Glutamatergic neuron (in vitro differentiated cells): ENCODE data around the gene EPHB6. TPM values are rescaled to one million over a fixed set of nuclear protein-coding genes. Genes with fewer than 3 reads are reported as not detected.

ENCODE experiments used
- DNase-seq: peaks from one replicate; pipeline ENCODE4 v3.0.0; 2022
- H3K27ac Mint-ChIP-seq: one replicate; pipeline ENCODE4 v1.8.0; 2020; ENCODE audit warnings: mild to moderate bottlenecking, mixed read lengths, inconsistent platforms; ENCODE audit not compliant: unreplicated experiment
- H3K27me3 Mint-ChIP-seq: one replicate; pipeline ENCODE4 v1.8.0; 2020; ENCODE audit warnings: mild to moderate bottlenecking, moderate library complexity, mixed read lengths, inconsistent platforms; ENCODE audit not compliant: unreplicated experiment
- H3K36me3 Mint-ChIP-seq: one replicate; pipeline ENCODE4 v1.8.0; 2020; ENCODE audit warnings: mild to moderate bottlenecking, mixed read lengths, inconsistent platforms; ENCODE audit not compliant: unreplicated experiment
- H3K4me1 Mint-ChIP-seq: one replicate; pipeline ENCODE4 v1.8.0; 2020; ENCODE audit warnings: mild to moderate bottlenecking, low read depth, mixed read lengths, inconsistent platforms; ENCODE audit not compliant: unreplicated experiment
- H3K4me3 Mint-ChIP-seq: one replicate; pipeline ENCODE4 v1.8.0; 2020; ENCODE audit warnings: mild to moderate bottlenecking, mixed read lengths, inconsistent platforms; ENCODE audit not compliant: unreplicated experiment
- H3K9me3 Mint-ChIP-seq: one replicate; pipeline ENCODE4 v1.8.0; 2020; ENCODE audit warnings: mild to moderate bottlenecking, moderate library complexity, mixed read lengths, inconsistent platforms; ENCODE audit not compliant: unreplicated experiment
- CTCF ChIP-seq: fragments of 200-600 bp; sonication (generic); IDR thresholded peaks from one replicate; pipeline ENCODE4 v1.5.0; 2021; ENCODE audit not compliant: partially characterized antibody, unreplicated experiment
- total RNA-seq: library from RNA; stranded (reverse); fragmentation: NEBNext Ultra II Directional; extraction: Animal tissue kit (Norgen Biotek cat#: 25700); gene quantifications from one replicate; pipeline ENCODE4 v1.2.1, GENCODE V29; 2021; ENCODE audit not compliant: unreplicated experiment

The EPHB6 gene
- total RNA-seq, 1 donor from 2014 or later: 21.4 TPM

GRCh38 chr7:142812437-142813215 lies 42.2 kb upstream of the EPHB6 start:
- peaks cover 23% of the 10 kb centered on the region for H3K4me1 Mint-ChIP-seq
- H3K4me3 Mint-ChIP-seq: no peak overlapping the region
- peaks cover 2% of the 10 kb centered on the region for H3K9me3 Mint-ChIP-seq
- no peaks in the 10 kb centered on the region for H3K36me3 Mint-ChIP-seq
- H3K27ac Mint-ChIP-seq: no peak overlapping the region
- no peak for TF ChIP-seq CTCF
- DNase-seq: no peak
- peaks cover 2% of the 10 kb centered on the region for H3K27me3 Mint-ChIP-seq

GRCh38 chr7:142813226-142813625 lies 41.6 kb upstream of the EPHB6 start:
- no peak for DNase-seq
- TF ChIP-seq CTCF: no peak
- Mint-ChIP-seq H3K27me3 (peaks cover 2% of the 10 kb centered on the region), H3K4me3 (no peak overlapping the region), H3K4me1 (peaks cover 23% of the 10 kb centered on the region), H3K36me3 (no peaks in the 10 kb centered on the region), H3K27ac (no peak overlapping the region), H3K9me3 (peaks cover 2% of the 10 kb centered on the region)

- H3K27me3 Mint-ChIP-seq: peaks cover 2% of the 10 kb centered on the region
- peaks cover 23% of the 10 kb centered on the region for H3K4me1 Mint-ChIP-seq
- no peak for DNase-seq
- TF ChIP-seq CTCF: no peak
- H3K9me3 Mint-ChIP-seq: peaks cover 2% of the 10 kb centered on the region
- H3K27ac Mint-ChIP-seq: no peak overlapping the region
- no peaks in the 10 kb centered on the region for H3K36me3 Mint-ChIP-seq
- no peak overlapping the region for H3K4me3 Mint-ChIP-seq
These were observed 41.2 kb upstream of the EPHB6 start for GRCh38 chr7:142813699-142814098.

- Mint-ChIP-seq H3K36me3 (no peaks in the 10 kb centered on the region), H3K9me3 (peaks cover 2% of the 10 kb centered on the region), H3K27me3 (peaks cover 2% of the 10 kb centered on the region), H3K4me1 (peaks cover 23% of the 10 kb centered on the region), H3K4me3 (no peak overlapping the region), H3K27ac (no peak overlapping the region)
- no peak for TF ChIP-seq CTCF
- DNase-seq: no peak
These were observed 40.4 kb upstream of the EPHB6 start for GRCh38 chr7:142814451-142814850.

- DNase-seq: no peak
- no peaks in the 10 kb centered on the region for H3K36me3 Mint-ChIP-seq
- peaks cover 2% of the 10 kb centered on the region for H3K9me3 Mint-ChIP-seq
- peaks cover 2% of the 10 kb centered on the region for H3K27me3 Mint-ChIP-seq
- no peak overlapping the region for H3K27ac Mint-ChIP-seq
- peaks cover 23% of the 10 kb centered on the region for H3K4me1 Mint-ChIP-seq
- H3K4me3 Mint-ChIP-seq: no peak overlapping the region
- no peak for TF ChIP-seq CTCF
These were observed 39.7 kb upstream of the EPHB6 start for GRCh38 chr7:142815134-142815533.
